A549 (cell line): ENCODE measurements around the gene RAD9A.

Experiments
- CBX2 ChIP-seq: fragments of 200-600 bp; sonication (generic); IDR thresholded peaks from 2 replicates; pipeline ENCODE4 v1.6.1; 2016; ENCODE audit warnings: low read depth, mild to moderate bottlenecking, borderline replicate concordance
- EP300 ChIP-seq, 2 experiments: fragments of >200 bp; sonication (Bioruptor Twin); formaldehyde crosslinking; IDR thresholded peaks; 2 replicates in 1 of 2; 3 replicates in 1 of 2; pipeline ENCODE4 v1.6.1; 2016 to 2017
- JUN ChIP-seq, 2 experiments: fragments of >200 bp; sonication (Bioruptor Twin); formaldehyde crosslinking; IDR thresholded peaks; 2 replicates in 1 of 2; 3 replicates in 1 of 2; pipeline ENCODE4 v1.6.1; 2016 to 2017
- MYC ChIP-seq: IDR thresholded peaks from 2 replicates; pipeline ENCODE4 v1.6.1; 2012; ENCODE audit warnings: mild to moderate bottlenecking, inconsistent platforms, low read length, improper control_type of control experiment, borderline replicate concordance
- POLR2AphosphoS2 ChIP-seq: conservative IDR thresholded peaks from 2 replicates; pipeline ENCODE4 v1.6.1; 2012; ENCODE audit warnings: low read length, improper control_type of control experiment, inconsistent platforms
- RAD21 ChIP-seq, 2 experiments: fragments of >200 bp in 1 of 2; sonication (Bioruptor Twin) in 1 of 2; formaldehyde crosslinking in 1 of 2; IDR thresholded peaks in 1 of 2; conservative IDR thresholded peaks in 1 of 2; 2 replicates in 1 of 2; 3 replicates in 1 of 2; pipeline ENCODE4 v1.6.1; 2012 to 2018; ENCODE audit warnings: inconsistent platforms in 1 of 2
- SREBF2 ChIP-seq: fragments of 450-650 bp; IDR thresholded peaks from 2 replicates; pipeline ENCODE4 v1.6.1; 2014; ENCODE audit warnings: mild to moderate bottlenecking, moderate library complexity
- TF ChIP-seq, protein P1 (sequence below): IDR thresholded peaks from 2 replicates; pipeline ENCODE4 v1.6.1; 2012
- TF ChIP-seq, protein P2 (sequence below): fragments of >200 bp; sonication (Bioruptor Twin); formaldehyde crosslinking; IDR thresholded peaks from 3 replicates; pipeline ENCODE4 v1.5.1; 2016
- TF ChIP-seq, protein P3 (sequence below): fragments of 450-650 bp; IDR thresholded peaks from 2 replicates; pipeline ENCODE4 v1.6.1; 2014; ENCODE audit warnings: antibody characterized with exemption

DNA sequence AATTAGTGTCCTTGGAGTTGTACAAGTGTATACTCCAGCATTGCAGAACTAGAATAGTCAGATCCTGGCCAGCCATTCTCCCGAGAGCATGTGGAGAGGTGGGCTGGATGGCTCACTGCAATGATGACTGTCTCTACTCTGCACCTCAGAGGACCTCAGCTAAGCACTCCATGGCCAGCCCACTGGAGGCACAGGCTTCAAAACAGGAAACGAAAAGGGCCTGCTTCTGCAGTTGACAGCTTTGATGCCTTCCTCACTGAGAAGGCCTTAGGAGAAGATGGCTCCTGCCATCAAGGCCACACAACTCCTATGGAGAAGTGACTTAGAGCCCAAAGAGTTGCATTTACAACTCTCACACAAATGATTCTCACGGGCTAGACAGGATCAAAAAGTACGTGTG lies 47.5 kb upstream of the RAD9A start:
- no peak for TF ChIP-seq EP300 (IDR thresholded peaks at IDR 0.05)
- no peak for TF ChIP-seq MYC
- no peak for TF ChIP-seq RAD21 (conservative IDR thresholded peaks at IDR 0.05 in 1 of 2, IDR thresholded peaks at IDR 0.05 in 1 of 2)
- TF ChIP-seq CBX2: no peak
- TF ChIP-seq, protein P1, sequence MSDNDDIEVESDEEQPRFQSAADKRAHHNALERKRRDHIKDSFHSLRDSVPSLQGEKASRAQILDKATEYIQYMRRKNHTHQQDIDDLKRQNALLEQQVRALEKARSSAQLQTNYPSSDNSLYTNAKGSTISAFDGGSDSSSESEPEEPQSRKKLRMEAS: no peak
- no peak for TF ChIP-seq JUN (IDR thresholded peaks at IDR 0.05)
- TF ChIP-seq, protein P2, sequence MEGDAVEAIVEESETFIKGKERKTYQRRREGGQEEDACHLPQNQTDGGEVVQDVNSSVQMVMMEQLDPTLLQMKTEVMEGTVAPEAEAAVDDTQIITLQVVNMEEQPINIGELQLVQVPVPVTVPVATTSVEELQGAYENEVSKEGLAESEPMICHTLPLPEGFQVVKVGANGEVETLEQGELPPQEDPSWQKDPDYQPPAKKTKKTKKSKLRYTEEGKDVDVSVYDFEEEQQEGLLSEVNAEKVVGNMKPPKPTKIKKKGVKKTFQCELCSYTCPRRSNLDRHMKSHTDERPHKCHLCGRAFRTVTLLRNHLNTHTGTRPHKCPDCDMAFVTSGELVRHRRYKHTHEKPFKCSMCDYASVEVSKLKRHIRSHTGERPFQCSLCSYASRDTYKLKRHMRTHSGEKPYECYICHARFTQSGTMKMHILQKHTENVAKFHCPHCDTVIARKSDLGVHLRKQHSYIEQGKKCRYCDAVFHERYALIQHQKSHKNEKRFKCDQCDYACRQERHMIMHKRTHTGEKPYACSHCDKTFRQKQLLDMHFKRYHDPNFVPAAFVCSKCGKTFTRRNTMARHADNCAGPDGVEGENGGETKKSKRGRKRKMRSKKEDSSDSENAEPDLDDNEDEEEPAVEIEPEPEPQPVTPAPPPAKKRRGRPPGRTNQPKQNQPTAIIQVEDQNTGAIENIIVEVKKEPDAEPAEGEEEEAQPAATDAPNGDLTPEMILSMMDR: no peak
- TF ChIP-seq SREBF2: no peak
- TF ChIP-seq, protein P3, sequence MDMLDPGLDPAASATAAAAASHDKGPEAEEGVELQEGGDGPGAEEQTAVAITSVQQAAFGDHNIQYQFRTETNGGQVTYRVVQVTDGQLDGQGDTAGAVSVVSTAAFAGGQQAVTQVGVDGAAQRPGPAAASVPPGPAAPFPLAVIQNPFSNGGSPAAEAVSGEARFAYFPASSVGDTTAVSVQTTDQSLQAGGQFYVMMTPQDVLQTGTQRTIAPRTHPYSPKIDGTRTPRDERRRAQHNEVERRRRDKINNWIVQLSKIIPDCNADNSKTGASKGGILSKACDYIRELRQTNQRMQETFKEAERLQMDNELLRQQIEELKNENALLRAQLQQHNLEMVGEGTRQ: no peak
- no peak for TF ChIP-seq POLR2AphosphoS2
